Progenitor cell of endocrine pancreas (in vitro differentiated cells): Measurements from ENCODE around the gene DOLK. TPM values are rescaled to one million over a fixed set of nuclear protein-coding genes. Genes with fewer than 3 reads are reported as not detected.
A peak's percentile ranks its signal among the peaks of the same experiment; 100 is the strongest.

Experiments
- DNase-seq: peaks from one replicate; pipeline ENCODE4 v3.0.0; 2021; ENCODE audit warnings: low spot score; ENCODE audit not compliant: unreplicated experiment
- H3K27ac Mint-ChIP-seq: 2 replicates; pipeline ENCODE4 v1.8.0; 2021; ENCODE audit warnings: mild to moderate bottlenecking, moderate library complexity, mixed read lengths
- H3K27me3 Mint-ChIP-seq: 2 replicates; pipeline ENCODE4 v1.8.0; 2021; ENCODE audit warnings: mixed read lengths
- H3K36me3 Mint-ChIP-seq: 2 replicates; pipeline ENCODE4 v1.8.0; 2022; ENCODE audit warnings: mixed read lengths; ENCODE audit not compliant: insufficient read depth
- H3K4me1 Mint-ChIP-seq: 2 replicates; pipeline ENCODE4 v1.8.0; 2021; ENCODE audit warnings: low read depth, mixed read lengths
- H3K4me3 Mint-ChIP-seq: 2 replicates; pipeline ENCODE4 v1.8.0; 2021; ENCODE audit warnings: low read depth, mild to moderate bottlenecking, moderate library complexity, mixed read lengths
- H3K9me3 Mint-ChIP-seq: 2 replicates; pipeline ENCODE4 v1.8.0; 2021; ENCODE audit warnings: low read depth, mixed read lengths
- CTCF ChIP-seq: fragments of 200-600 bp; sonication (generic); IDR thresholded peaks from one replicate; pipeline ENCODE4 v1.5.0; 2021; ENCODE audit warnings: antibody characterized with exemption, mild to moderate bottlenecking; ENCODE audit not compliant: unreplicated experiment
- total RNA-seq: library from RNA; stranded (reverse); gene quantifications from 2 replicates; pipeline ENCODE4 v1.2.1, GENCODE V29; 2021

DOLK gene
- total RNA-seq, 1 donor from 2014 or later: 16.3 TPM

GRCh38 chr9:128928624-128929023 lies 18.8 kb downstream of the DOLK start:
- H3K27me3 Mint-ChIP-seq: no peaks in the 10 kb centered on the region
- H3K9me3 Mint-ChIP-seq: no peaks in the 10 kb centered on the region
- no peak for TF ChIP-seq CTCF
- H3K4me1 Mint-ChIP-seq: peaks cover 4% of the 10 kb centered on the region
- peaks cover 2% of the 10 kb centered on the region for H3K36me3 Mint-ChIP-seq
- H3K27ac Mint-ChIP-seq: no peak overlapping the region
- H3K4me3 Mint-ChIP-seq: no peak overlapping the region
- DNase-seq: no peak

GRCh38 chr9:128927731-128928411 lies 19.5 kb downstream of the DOLK start:
- no peaks in the 10 kb centered on the region for H3K9me3 Mint-ChIP-seq
- H3K4me1 Mint-ChIP-seq: peaks cover 4% of the 10 kb centered on the region
- peaks cover 2% of the 10 kb centered on the region for H3K36me3 Mint-ChIP-seq
- peak overlapping the region; percentile 76 for H3K27ac Mint-ChIP-seq
- no peak overlapping the region for H3K4me3 Mint-ChIP-seq
- peak; percentile 88 for TF ChIP-seq CTCF
- DNase-seq: peak; percentile 47
- H3K27me3 Mint-ChIP-seq: no peaks in the 10 kb centered on the region

- no peak overlapping the region for H3K27ac Mint-ChIP-seq
- H3K9me3 Mint-ChIP-seq: no peaks in the 10 kb centered on the region
- peaks cover 2% of the 10 kb centered on the region for H3K36me3 Mint-ChIP-seq
- H3K4me3 Mint-ChIP-seq: no peak overlapping the region
- DNase-seq: no peak
- no peaks in the 10 kb centered on the region for H3K27me3 Mint-ChIP-seq
- TF ChIP-seq CTCF: no peak
- H3K4me1 Mint-ChIP-seq: peaks cover 9% of the 10 kb centered on the region
Observed at GRCh38 chr9:128923493-128923883, 23.9 kb downstream of the DOLK start.

- TF ChIP-seq CTCF: no peak
- peaks cover 6% of the 10 kb centered on the region for H3K4me1 Mint-ChIP-seq
- H3K4me3 Mint-ChIP-seq: peak overlapping the region; percentile 83
- no peaks in the 10 kb centered on the region for H3K27me3 Mint-ChIP-seq
- H3K36me3 Mint-ChIP-seq: peaks cover 2% of the 10 kb centered on the region
- peak overlapping the region; percentile 96 for H3K27ac Mint-ChIP-seq
- no peaks in the 10 kb centered on the region for H3K9me3 Mint-ChIP-seq
- peak; percentile 50 for DNase-seq
Observed at GRCh38 chr9:128921881-128922763, 25.3 kb downstream of the DOLK start.

GRCh38 chr9:128920381-128921058 lies 26.9 kb downstream of the DOLK start, which contains the start of gene PHYHD1:
PHYHD1 (plus strand) TSS chr9:128920982; CDS start chr9:128922324, 1,342 bp downstream.
- no peak for DNase-seq
- no peak for TF ChIP-seq CTCF
- Mint-ChIP-seq H3K9me3 (no peaks in the 10 kb centered on the region), H3K4me3 (peak within 1 kb of the TSS; percentile 83), H3K36me3 (peaks cover 6% of the 10 kb centered on the region), H3K4me1 (peaks cover 6% of the 10 kb centered on the region), H3K27me3 (no peaks in the 10 kb centered on the region), H3K27ac (peak within 1 kb of the TSS; percentile 96)
